Glomerular visceral epithelial cell (primary cell): Measurements from ENCODE around the gene PACSIN2.
A peak's percentile ranks its signal among the peaks of the same experiment; 100 is the strongest.

Experiments
- DNase-seq: peaks from one replicate; pipeline ENCODE4 v3.0.0-alpha.2; 2016; ENCODE audit errors: extremely low spot score

PACSIN2 gene

DNA sequence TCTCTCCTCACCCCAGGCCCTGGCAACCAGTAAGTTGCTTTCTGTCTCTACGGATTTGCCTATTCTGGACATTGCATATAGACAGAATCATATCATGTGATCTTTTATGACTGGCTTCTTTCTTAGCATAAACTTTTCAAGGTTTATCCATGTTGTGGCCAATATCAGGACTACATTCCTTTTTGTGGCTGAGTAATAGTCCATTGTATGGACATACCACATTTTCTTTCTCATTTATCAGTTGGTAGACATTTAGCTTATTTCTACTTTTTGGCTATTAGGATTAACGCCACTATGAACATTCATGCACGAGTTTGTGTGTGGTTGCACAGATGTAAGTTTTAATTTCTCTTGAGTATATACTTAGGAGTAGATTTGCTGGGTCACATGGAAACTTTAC is 193.6 kb downstream of the PACSIN2 start:
- no peak for DNase-seq

DNA sequence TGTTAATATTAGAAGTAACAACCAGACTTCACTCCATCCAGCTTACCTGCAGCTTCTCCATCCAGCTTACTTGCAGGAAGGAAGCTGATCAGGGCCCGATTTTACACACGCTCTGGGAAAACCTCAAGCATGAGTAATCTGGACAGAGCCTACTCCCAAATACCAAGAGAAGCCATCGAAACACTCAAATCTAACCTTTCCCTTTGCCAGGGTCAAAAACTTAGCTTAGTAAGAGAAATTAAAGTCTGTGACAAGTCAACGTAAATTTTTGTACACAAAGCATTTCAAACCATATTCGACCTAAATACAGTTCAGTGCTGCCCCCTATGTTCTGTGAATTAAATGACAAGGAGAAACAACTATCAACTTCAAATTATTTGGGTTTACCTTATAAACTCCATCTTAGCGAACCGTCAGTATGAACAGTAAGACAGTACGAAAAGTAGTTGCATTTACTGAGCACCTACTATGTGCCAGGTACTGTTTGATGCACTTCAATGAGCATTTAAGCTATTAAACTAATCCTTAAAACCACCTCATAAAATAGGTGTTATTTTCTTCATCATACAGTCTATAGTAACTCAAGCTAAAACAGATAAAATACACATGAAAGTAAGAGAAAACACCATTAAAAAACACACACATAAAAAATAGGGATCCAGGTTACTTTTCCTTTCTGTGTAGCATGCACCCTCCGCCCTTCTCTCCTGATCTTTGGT is 194.7 kb downstream of the PACSIN2 start:
- peak; percentile 43 for DNase-seq
